Measurements from ENCODE around the gene KBTBD7. TPM values are rescaled to one million over a fixed set of nuclear protein-coding genes. Genes with fewer than 3 reads are reported as not detected.

Gene KBTBD7
- polyA plus RNA-seq, 3 donors, result 0.43 to 7.7 (median 5.5) TPM

GRCh38 chr13:41206467-41206866 is 12.1 kb upstream of the KBTBD7 start:
- H4K20me1 ChIP-seq (ENCODE audit: insufficient read depth, low read length), result no peaks in the 10 kb centered on the region
- intact Hi-C loops (cut with micrococcal nuclease), result no loop called here
- H3K9me3 Mint-ChIP-seq, result peaks cover 6 to 29% (median 15%) of the 10 kb centered on the region in 7 donors

GRCh38 chr13:41203810-41204209 is 9.4 kb upstream of the KBTBD7 start:
- Histone ChIP-seq H3K4me3 (replicated peaks in 1 of 3; ENCODE audit: low read depth in 2 of 3, low read length in 3 of 3) (no peak overlapping the region), H4K20me1 (ENCODE audit: insufficient read depth, low read length) (no peaks in the 10 kb centered on the region), H3K9me3 (replicated peaks in 1 of 2; ENCODE audit: control insufficient read depth in 1 of 2, insufficient read depth in 1 of 2, low read length in 2 of 2) (no peaks in the 10 kb centered on the region), H3K79me2 (ENCODE audit: insufficient read depth, low read length) (no peaks in the 10 kb centered on the region), H3K4me1 (ENCODE audit: control insufficient read depth in 1 of 2, insufficient read depth in 2 of 2, low read length in 2 of 2) (no peaks in the 10 kb centered on the region), H3K9ac (ENCODE audit: insufficient read depth, low read length, poor library complexity, severe bottlenecking) (no peak overlapping the region), H3K36me3 (replicated peaks in 1 of 2; ENCODE audit: control insufficient read depth in 1 of 2, insufficient read depth in 2 of 2, low read length in 2 of 2) (no peaks in the 10 kb centered on the region), H3K4me2 (replicated peaks; ENCODE audit: extremely low read depth, low read length, poor library complexity, severe bottlenecking) (no peak overlapping the region), H3K27me3 (ENCODE audit: control insufficient read depth in 2 of 2, insufficient read depth in 2 of 2, low read length in 2 of 2) (no peaks in the 10 kb centered on the region), H2AFZ (ENCODE audit: insufficient read depth, low read depth, low read length, poor library complexity, severe bottlenecking) (no peak overlapping the region), H3K27ac (ENCODE audit: low read depth in 1 of 2, low read length in 2 of 2) (no peak overlapping the region)
- H3K27me3 Mint-ChIP-seq (ENCODE audit: low read depth in 3 of 3), result peaks cover 0 to 1% (median 0%) of the 10 kb centered on the region in 3 donors
- intact Hi-C loops (cut with micrococcal nuclease), result no loop called here
- peaks cover 3% of the 10 kb centered on the region for H3K4me1 Mint-ChIP-seq
- peaks cover 0 to 8% (median 4%) of the 10 kb centered on the region in 7 donors for H3K9me3 Mint-ChIP-seq
- no peak overlapping the region for H3K4me3 Mint-ChIP-seq
- no peak for DNase-seq
- no peak for TF ChIP-seq CTCF (IDR thresholded peaks at IDR 0.05)
- H3K27ac Mint-ChIP-seq, result no peak overlapping the region
- WGBS (ENCODE audit: insufficient coverage), result 92% methylated on average over 4 of the region's 6 CpGs
- no peaks in the 10 kb centered on the region for H3K36me3 Mint-ChIP-seq

More at GRCh38 chr13:41206467-41206866, 12.1 kb upstream of the KBTBD7 start:
- no peak for TF ChIP-seq CTCF (IDR thresholded peaks at IDR 0.05)
- H3K27ac ChIP-seq (ENCODE audit: low read depth in 1 of 2, low read length in 2 of 2), result no peak overlapping the region
- H3K9me3 ChIP-seq (replicated peaks in 1 of 2; ENCODE audit: control insufficient read depth in 1 of 2, insufficient read depth in 1 of 2, low read length in 2 of 2), result peaks cover 6 to 8% of the 10 kb centered on the region in 2 donors
- Mint-ChIP-seq H3K27me3 (ENCODE audit: low read depth in 3 of 3) (peaks cover 0 to 3% (median 0%) of the 10 kb centered on the region in 3 donors), H3K4me1 (no peaks in the 10 kb centered on the region), H3K4me3 (no peak overlapping the region), H3K36me3 (no peaks in the 10 kb centered on the region), H3K27ac (no peak overlapping the region)
- DNase-seq, result no peak
- H3K27me3 ChIP-seq (ENCODE audit: control insufficient read depth in 2 of 2, insufficient read depth in 2 of 2, low read length in 2 of 2), result no peaks in the 10 kb centered on the region
- no peaks in the 10 kb centered on the region for H3K79me2 ChIP-seq (ENCODE audit: insufficient read depth, low read length)
- H3K4me1 ChIP-seq (ENCODE audit: control insufficient read depth in 1 of 2, insufficient read depth in 2 of 2, low read length in 2 of 2), result no peaks in the 10 kb centered on the region
- H3K9ac ChIP-seq (ENCODE audit: insufficient read depth, low read length, poor library complexity, severe bottlenecking), result no peak overlapping the region
- no peak overlapping the region for H3K4me2 ChIP-seq (replicated peaks; ENCODE audit: extremely low read depth, low read length, poor library complexity, severe bottlenecking)
- no peak overlapping the region for H2AFZ ChIP-seq (ENCODE audit: insufficient read depth, low read depth, low read length, poor library complexity, severe bottlenecking)
- no peak overlapping the region for H3K4me3 ChIP-seq (replicated peaks in 1 of 3; ENCODE audit: low read depth in 2 of 3, low read length in 3 of 3)
- H3K36me3 ChIP-seq (replicated peaks in 1 of 2; ENCODE audit: control insufficient read depth in 1 of 2, insufficient read depth in 2 of 2, low read length in 2 of 2), result no peaks in the 10 kb centered on the region
